Measurements from ENCODE around the gene CDH10. TPM values are rescaled to one million over a fixed set of nuclear protein-coding genes. Genes with fewer than 3 reads are reported as not detected.

Gene CDH10
- total RNA-seq, 4 donors from 2014 or later: 0.14 TPM; not detected in 3

GRCh38 chr5:24480952-24481351 lies 163.8 kb downstream of the CDH10 start:
- Histone ChIP-seq H3K27me3 (no peaks in the 10 kb centered on the region), H3K4me1 (no peaks in the 10 kb centered on the region), H3K9me3 (no peaks in the 10 kb centered on the region), H3K36me3 (no peaks in the 10 kb centered on the region), H3K27ac (no peak overlapping the region), H3K4me3 (no peak overlapping the region)
- intact Hi-C loops (cut with DNase I; ENCODE audit: low total_unique reads): loop anchor here (10.0 kb wide), 1 partner anchor 374 kb away; no protein-coding TSS in a partner anchor
- in situ Hi-C loops (cut with MboI; ENCODE audit: low pct_ligation_motif_present in 1 of 4, low pct_unique_long_range_greater_than_20kb in 1 of 4, low sequenced_read_pairs in 3 of 4): no loop called here
- TF ChIP-seq POLR2AphosphoS5 (IDR thresholded peaks at IDR 0.05): no peak
- no peak for DNase-seq

GRCh38 chr5:24477958-24478357 lies 166.8 kb downstream of the CDH10 start:
- no peaks in the 10 kb centered on the region for H3K9me3 ChIP-seq
- intact Hi-C loops (cut with DNase I; ENCODE audit: low total_unique reads): no loop called here
- no peak for TF ChIP-seq POLR2AphosphoS5 (IDR thresholded peaks at IDR 0.05)
- TF ChIP-seq POLR2A (IDR thresholded peaks at IDR 0.05): no peak
- WGBS, 2 donors (ENCODE audit: low coverage in 1 of 2): 72 to 83% methylated on average over 5 of the region's 5 CpGs
- no peaks in the 10 kb centered on the region for H3K36me3 ChIP-seq
- no peak overlapping the region for H3K4me3 ChIP-seq
- in situ Hi-C loops (cut with MboI; ENCODE audit: low pct_ligation_motif_present in 1 of 4, low pct_unique_long_range_greater_than_20kb in 1 of 4, low sequenced_read_pairs in 3 of 4): no loop called here
- no peaks in the 10 kb centered on the region for H3K27me3 ChIP-seq
- DNase-seq: no peak
- no peak overlapping the region for H3K27ac ChIP-seq
- no peaks in the 10 kb centered on the region for H3K4me1 ChIP-seq

- TF ChIP-seq EP300 (IDR thresholded peaks at IDR 0.05; ENCODE audit: low read depth): no peak
- no peak for TF ChIP-seq CTCF (IDR thresholded peaks at IDR 0.05)
- TF ChIP-seq POLR2AphosphoS5 (IDR thresholded peaks at IDR 0.05): no peak
- TF ChIP-seq POLR2A (IDR thresholded peaks at IDR 0.05): no peak
- WGBS, 2 donors (ENCODE audit: low coverage in 1 of 2): 88 to 92% methylated on average over 1 of the region's 1 CpG
- intact Hi-C loops (cut with DNase I; ENCODE audit: low total_unique reads): no loop called here
- H3K36me3 ChIP-seq: no peaks in the 10 kb centered on the region
- no peaks in the 10 kb centered on the region for H3K27me3 ChIP-seq
- in situ Hi-C loops (cut with MboI; ENCODE audit: low pct_ligation_motif_present in 1 of 4, low pct_unique_long_range_greater_than_20kb in 1 of 4, low sequenced_read_pairs in 3 of 4): no loop called here
- H3K27ac ChIP-seq: no peak overlapping the region
- no peaks in the 10 kb centered on the region for H3K4me1 ChIP-seq
- no peaks in the 10 kb centered on the region for H3K9me3 ChIP-seq
- H3K4me3 ChIP-seq: no peak overlapping the region
- no peak for DNase-seq
These were observed 169.7 kb downstream of the CDH10 start for GRCh38 chr5:24475101-24475500.

- H3K4me3 ChIP-seq: no peak overlapping the region
- H3K9me3 ChIP-seq: no peaks in the 10 kb centered on the region
- H3K27me3 ChIP-seq: no peaks in the 10 kb centered on the region
- 67 to 68% methylated on average over 2 to 3 of the region's 3 CpGs for WGBS, 2 donors (ENCODE audit: low coverage in 1 of 2)
- intact Hi-C loops (cut with DNase I; ENCODE audit: low total_unique reads) (no loop called here), in situ Hi-C loops (cut with MboI; ENCODE audit: low pct_ligation_motif_present in 1 of 4, low pct_unique_long_range_greater_than_20kb in 1 of 4, low sequenced_read_pairs in 3 of 4) (no loop called here)
- no peak overlapping the region for H3K27ac ChIP-seq
- TF ChIP-seq EP300 (IDR thresholded peaks at IDR 0.05; ENCODE audit: low read depth) (no peak), POLR2AphosphoS5 (IDR thresholded peaks at IDR 0.05) (no peak), POLR2A (IDR thresholded peaks at IDR 0.05) (no peak), CTCF (IDR thresholded peaks at IDR 0.05) (no peak)
- no peaks in the 10 kb centered on the region for H3K36me3 ChIP-seq
- no peak for DNase-seq
- no peaks in the 10 kb centered on the region for H3K4me1 ChIP-seq
These were observed 170.1 kb downstream of the CDH10 start for GRCh38 chr5:24474685-24475084.

GRCh38 chr5:24472518-24472917 lies 172.3 kb downstream of the CDH10 start:
- in situ Hi-C loops (cut with MboI; ENCODE audit: low pct_ligation_motif_present in 1 of 4, low pct_unique_long_range_greater_than_20kb in 1 of 4, low sequenced_read_pairs in 3 of 4): no loop called here

More at GRCh38 chr5:24472518-24472917, 172.3 kb downstream of the CDH10 start:
- Histone ChIP-seq H3K9me3 (no peaks in the 10 kb centered on the region), H3K27me3 (no peaks in the 10 kb centered on the region), H3K36me3 (no peaks in the 10 kb centered on the region), H3K4me1 (no peaks in the 10 kb centered on the region), H3K27ac (no peak overlapping the region), H3K4me3 (no peak overlapping the region)
- intact Hi-C loops (cut with DNase I; ENCODE audit: low total_unique reads): no loop called here
- TF ChIP-seq CTCF (IDR thresholded peaks at IDR 0.05) (no peak), POLR2AphosphoS5 (IDR thresholded peaks at IDR 0.05) (no peak), EP300 (IDR thresholded peaks at IDR 0.05; ENCODE audit: low read depth) (no peak)
- no peak for DNase-seq
